ENCODE results near the gene SKOR1.

- TF ChIP-seq CTCF (IDR thresholded peaks at IDR 0.05) (no peak), POLR2A (IDR thresholded peaks at IDR 0.05) (no peak)
Measured at GRCh38 chr15:67796196-67797127, 28.8 kb upstream of the SKOR1 start.
